ENCODE data around the gene SULT4A1. TPM values are rescaled to one million over a fixed set of nuclear protein-coding genes. Genes with fewer than 3 reads are reported as not detected.

The SULT4A1 gene
- total RNA-seq, 4 donors from 2014 or later, result 0.34 to 0.47 TPM; not detected in 2

DNA sequence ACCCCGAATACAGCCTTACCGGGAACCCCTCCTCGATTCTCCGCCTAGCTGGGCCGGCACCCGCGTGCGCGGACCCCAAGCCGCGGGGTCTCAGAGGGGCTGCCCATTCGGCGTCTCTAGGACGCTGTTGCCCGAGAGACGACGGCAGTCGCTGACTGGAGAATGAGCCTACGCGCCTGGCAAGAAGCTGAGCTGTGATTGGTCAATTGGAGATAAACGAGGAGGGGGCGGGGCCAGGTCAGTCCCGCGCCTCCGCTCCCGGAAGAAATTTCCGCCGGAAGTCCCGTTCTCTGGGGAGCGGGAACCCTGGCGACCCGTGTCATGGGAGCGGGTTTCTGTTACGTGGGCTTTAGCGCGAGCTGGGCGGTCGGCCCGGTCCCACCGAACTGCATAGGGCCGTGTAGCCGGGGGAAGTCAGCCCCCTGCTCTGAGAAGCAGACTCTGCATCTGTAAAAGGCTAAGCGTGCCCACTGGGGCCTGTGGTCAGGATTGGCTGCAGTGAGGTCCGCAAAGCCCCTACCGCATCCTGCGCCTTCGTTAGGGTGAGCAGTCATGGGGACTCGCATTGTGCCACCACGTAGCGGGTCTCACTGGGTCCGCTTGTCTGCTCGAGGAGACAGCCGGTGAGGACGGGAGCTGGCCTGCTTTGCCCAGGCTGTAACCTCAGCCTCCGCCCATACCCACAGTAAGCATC, 50.0 kb downstream of the SULT4A1 start, which contains the start of gene EFCAB6:
Gene EFCAB6, minus strand, starts transcription at position 157 of the 694 bp plus-strand sequence. CDS start 29,987 bp downstream, outside the sequence.
- Histone ChIP-seq H3K27me3 (no peaks in the 10 kb centered on the region), H3K4me1 (peaks cover 17% of the 10 kb centered on the region), H3K4me3 (peak within 1 kb of the TSS; percentile 93), H3K27ac (peak within 1 kb of the TSS; percentile 75), H3K36me3 (no peaks in the 10 kb centered on the region), H3K9me3 (no peaks in the 10 kb centered on the region)
- TF ChIP-seq POLR2A (IDR thresholded peaks at IDR 0.05) (peak in 1 of 2 donors; percentile 51), POLR2AphosphoS5 (IDR thresholded peaks at IDR 0.05) (peak in 2 of 3 donors; percentile 11 to 15), EP300 (IDR thresholded peaks at IDR 0.05) (no peak)
- TF ChIP-seq, protein P1, sequence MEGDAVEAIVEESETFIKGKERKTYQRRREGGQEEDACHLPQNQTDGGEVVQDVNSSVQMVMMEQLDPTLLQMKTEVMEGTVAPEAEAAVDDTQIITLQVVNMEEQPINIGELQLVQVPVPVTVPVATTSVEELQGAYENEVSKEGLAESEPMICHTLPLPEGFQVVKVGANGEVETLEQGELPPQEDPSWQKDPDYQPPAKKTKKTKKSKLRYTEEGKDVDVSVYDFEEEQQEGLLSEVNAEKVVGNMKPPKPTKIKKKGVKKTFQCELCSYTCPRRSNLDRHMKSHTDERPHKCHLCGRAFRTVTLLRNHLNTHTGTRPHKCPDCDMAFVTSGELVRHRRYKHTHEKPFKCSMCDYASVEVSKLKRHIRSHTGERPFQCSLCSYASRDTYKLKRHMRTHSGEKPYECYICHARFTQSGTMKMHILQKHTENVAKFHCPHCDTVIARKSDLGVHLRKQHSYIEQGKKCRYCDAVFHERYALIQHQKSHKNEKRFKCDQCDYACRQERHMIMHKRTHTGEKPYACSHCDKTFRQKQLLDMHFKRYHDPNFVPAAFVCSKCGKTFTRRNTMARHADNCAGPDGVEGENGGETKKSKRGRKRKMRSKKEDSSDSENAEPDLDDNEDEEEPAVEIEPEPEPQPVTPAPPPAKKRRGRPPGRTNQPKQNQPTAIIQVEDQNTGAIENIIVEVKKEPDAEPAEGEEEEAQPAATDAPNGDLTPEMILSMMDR (IDR thresholded peaks at IDR 0.05), result no peak
- WGBS, result 0% methylated on average over 2 of the region's 55 CpGs
- DNase-seq (ENCODE audit: low spot score in 2 of 2), result peak; percentile 95 to 96

DNA sequence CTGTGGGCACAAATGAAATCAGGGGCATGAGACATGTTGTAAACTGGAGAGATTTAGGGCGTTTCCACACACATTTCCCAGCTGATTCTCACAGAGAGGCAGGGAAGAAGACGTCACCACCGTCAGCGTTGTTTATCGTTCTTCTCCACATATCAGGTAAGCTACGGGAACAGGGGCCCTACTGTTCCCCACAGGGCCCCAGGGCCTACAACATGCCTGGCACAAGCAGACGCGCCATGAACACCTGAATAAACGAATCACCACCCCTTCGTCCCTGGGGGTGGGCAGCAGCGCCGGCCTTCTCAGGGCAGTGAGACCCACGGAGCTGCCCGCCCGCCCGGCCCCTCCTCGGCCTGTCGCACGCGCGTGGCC, 50.5 kb downstream of the SULT4A1 start:
- H3K9me3 ChIP-seq, result no peaks in the 10 kb centered on the region
- H3K27me3 ChIP-seq, result no peaks in the 10 kb centered on the region
- DNase-seq (ENCODE audit: low spot score in 2 of 2), result no peak
- H3K4me1 ChIP-seq, result peaks cover 17% of the 10 kb centered on the region
- H3K4me3 ChIP-seq, result peak overlapping the region; percentile 93
- TF ChIP-seq POLR2AphosphoS5 (IDR thresholded peaks at IDR 0.05), result no peak
- TF ChIP-seq POLR2A (IDR thresholded peaks at IDR 0.05), result no peak
- TF ChIP-seq EP300 (IDR thresholded peaks at IDR 0.05), result no peak
- TF ChIP-seq, protein P1 (IDR thresholded peaks at IDR 0.05), result no peak
- no peaks in the 10 kb centered on the region for H3K36me3 ChIP-seq
- 3% methylated on average over 11 of the region's 21 CpGs for WGBS
- H3K27ac ChIP-seq, result peak overlapping the region; percentile 75

DNA sequence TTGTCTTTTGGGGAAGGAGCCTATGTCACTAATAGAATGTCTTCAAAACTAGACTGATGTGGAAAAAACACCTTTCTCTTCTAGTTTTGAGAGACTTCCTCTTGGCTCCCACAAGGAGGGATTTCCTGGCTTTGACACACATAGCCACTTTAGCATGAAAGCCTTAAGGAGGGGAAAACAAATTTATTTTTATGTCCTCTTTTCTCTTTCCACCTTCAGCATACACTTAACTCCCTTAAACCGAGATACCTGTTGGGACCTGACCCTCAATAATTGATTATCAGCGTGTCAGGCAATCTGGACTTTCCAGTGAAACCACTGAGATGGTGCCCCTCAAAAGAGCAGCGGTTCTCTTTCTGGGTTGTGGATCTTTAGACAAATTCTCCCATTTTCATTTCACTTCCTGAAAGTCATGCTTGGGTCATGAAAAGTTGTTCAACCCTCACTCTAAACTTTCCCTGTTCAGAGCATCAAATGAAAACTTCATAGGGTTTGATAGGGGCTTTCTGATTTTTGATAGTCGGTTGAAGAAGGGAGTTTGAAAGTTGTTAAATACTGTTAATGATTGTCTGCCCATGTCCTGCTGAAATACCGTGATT, 59.3 kb downstream of the SULT4A1 start:
- no peaks in the 10 kb centered on the region for H3K36me3 ChIP-seq
- H3K27ac ChIP-seq, result no peak overlapping the region
- H3K4me1 ChIP-seq, result no peaks in the 10 kb centered on the region
- H3K27me3 ChIP-seq, result no peaks in the 10 kb centered on the region
- no peak for TF ChIP-seq POLR2A (IDR thresholded peaks at IDR 0.05)
- TF ChIP-seq, protein P1 (IDR thresholded peaks at IDR 0.05), result no peak
- no peak for TF ChIP-seq EP300 (IDR thresholded peaks at IDR 0.05)
- TF ChIP-seq POLR2AphosphoS5 (IDR thresholded peaks at IDR 0.05), result no peak
- no peak overlapping the region for H3K4me3 ChIP-seq
- H3K9me3 ChIP-seq, result peaks cover 14% of the 10 kb centered on the region
- WGBS, result 81% methylated on average over 5 of the region's 5 CpGs
- no peak for DNase-seq (ENCODE audit: low spot score in 2 of 2)

DNA sequence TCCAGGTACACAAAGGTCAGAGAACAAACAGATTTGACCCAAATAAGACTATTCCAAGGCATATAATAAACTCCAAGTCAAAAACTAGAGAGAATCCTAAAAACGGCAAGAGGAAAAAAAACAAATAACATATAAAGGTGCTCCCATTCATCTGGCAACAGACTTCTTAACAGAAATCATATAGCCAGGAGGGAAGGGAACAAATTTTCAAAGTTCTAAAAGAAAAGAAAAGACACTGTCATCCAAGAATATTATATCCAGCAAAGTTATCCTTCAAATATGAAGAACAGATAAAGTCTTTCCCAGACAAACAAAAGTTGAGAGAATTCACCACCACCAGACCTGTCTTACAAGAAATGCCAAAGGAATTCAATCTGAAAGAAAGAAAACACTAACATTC, 61.3 kb downstream of the SULT4A1 start:
- Histone ChIP-seq H3K4me1 (no peaks in the 10 kb centered on the region), H3K4me3 (no peak overlapping the region), H3K27me3 (no peaks in the 10 kb centered on the region), H3K36me3 (no peaks in the 10 kb centered on the region), H3K27ac (no peak overlapping the region), H3K9me3 (peaks cover 14% of the 10 kb centered on the region)
- no peak for DNase-seq (ENCODE audit: low spot score in 2 of 2)
- TF ChIP-seq POLR2A (IDR thresholded peaks at IDR 0.05) (no peak), EP300 (IDR thresholded peaks at IDR 0.05) (no peak), POLR2AphosphoS5 (IDR thresholded peaks at IDR 0.05) (no peak)
- TF ChIP-seq, protein P1 (IDR thresholded peaks at IDR 0.05), result no peak
- 90% methylated on average over 1 of the region's 1 CpG for WGBS

DNA sequence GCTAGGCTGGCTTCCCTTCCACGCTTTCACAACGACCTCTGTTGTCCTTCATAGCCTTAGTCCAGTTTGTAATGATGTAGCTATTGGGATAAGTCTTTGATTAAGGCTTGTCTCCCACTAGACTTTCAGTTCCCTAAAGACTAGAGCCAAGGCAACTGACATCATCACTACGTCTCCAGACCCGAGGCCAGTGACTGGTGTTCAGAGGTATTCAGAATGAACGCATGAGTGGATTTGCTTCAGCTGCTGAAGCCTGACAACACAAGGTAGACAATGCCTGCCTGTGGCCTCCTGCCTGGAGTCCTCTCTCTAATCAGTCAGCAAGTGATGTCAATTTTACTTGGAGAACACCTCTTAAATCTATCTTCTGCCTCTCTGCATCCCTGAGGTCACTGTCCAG, 63.8 kb downstream of the SULT4A1 start:
- no peak for DNase-seq (ENCODE audit: low spot score in 2 of 2)
- Histone ChIP-seq H3K4me3 (no peak overlapping the region), H3K27ac (no peak overlapping the region), H3K27me3 (no peaks in the 10 kb centered on the region), H3K4me1 (no peaks in the 10 kb centered on the region), H3K36me3 (no peaks in the 10 kb centered on the region), H3K9me3 (peaks cover 14% of the 10 kb centered on the region)
- WGBS, result 89% methylated on average over 5 of the region's 5 CpGs
- no peak for TF ChIP-seq POLR2A (IDR thresholded peaks at IDR 0.05)
- TF ChIP-seq EP300 (IDR thresholded peaks at IDR 0.05), result no peak
